ENCODE measurements around the gene NKAIN2.
"Not testable (repeated sequence)": the region's sequence is repeated elsewhere in the genome, so short reads cannot be mapped to it uniquely, and the experiment has no call there.

Gene NKAIN2

GRCh38 chr6:124433387-124434160 lies 629.9 kb downstream of the NKAIN2 start:
- no peak for DNase-seq (ENCODE audit: low read depth in 2 of 2)

GRCh38 chr6:124434421-124434820 lies 630.8 kb downstream of the NKAIN2 start:
- DNase-seq (ENCODE audit: low read depth in 2 of 2): no peak

- DNase-seq (ENCODE audit: low read depth in 2 of 2): no peak
Observed at GRCh38 chr6:124436803-124437202, 633.1 kb downstream of the NKAIN2 start.

- DNase-seq (ENCODE audit: low read depth in 2 of 2): no peak
Observed at GRCh38 chr6:124438546-124439065, 634.9 kb downstream of the NKAIN2 start.

- no peak for DNase-seq (ENCODE audit: low read depth in 2 of 2)
Observed at GRCh38 chr6:124441450-124441849, 637.8 kb downstream of the NKAIN2 start.

- no peak for DNase-seq (ENCODE audit: low read depth in 2 of 2)
Observed at GRCh38 chr6:124443541-124443940, 639.9 kb downstream of the NKAIN2 start.

GRCh38 chr6:124445581-124445980 lies 641.9 kb downstream of the NKAIN2 start:
- DNase-seq (ENCODE audit: low read depth in 2 of 2): no peak

GRCh38 chr6:124446961-124447360 lies 643.3 kb downstream of the NKAIN2 start:
- no peak for DNase-seq (ENCODE audit: low read depth in 2 of 2)

GRCh38 chr6:124459268-124459667 lies 655.6 kb downstream of the NKAIN2 start:
- DNase-seq (ENCODE audit: low read depth in 2 of 2): no peak

- no peak for DNase-seq (ENCODE audit: low read depth in 2 of 2)
Observed at GRCh38 chr6:124462750-124463149, 659.1 kb downstream of the NKAIN2 start.

GRCh38 chr6:124463271-124463670 lies 659.6 kb downstream of the NKAIN2 start:
- DNase-seq (ENCODE audit: low read depth in 2 of 2): no peak

GRCh38 chr6:124464600-124464999 lies 660.9 kb downstream of the NKAIN2 start:
- DNase-seq (ENCODE audit: low read depth in 2 of 2): not testable (repeated sequence)

- DNase-seq (ENCODE audit: low read depth in 2 of 2): no peak
Observed at GRCh38 chr6:124466949-124467348, 663.3 kb downstream of the NKAIN2 start.

GRCh38 chr6:124467366-124467765 lies 663.7 kb downstream of the NKAIN2 start:
- no peak for DNase-seq (ENCODE audit: low read depth in 2 of 2)

- DNase-seq (ENCODE audit: low read depth in 2 of 2): no peak
Observed at GRCh38 chr6:124470803-124471202, 667.1 kb downstream of the NKAIN2 start.

GRCh38 chr6:124475176-124475575 lies 671.5 kb downstream of the NKAIN2 start:
- DNase-seq (ENCODE audit: low read depth in 2 of 2): no peak

GRCh38 chr6:124478906-124479305 lies 675.2 kb downstream of the NKAIN2 start:
- no peak for DNase-seq (ENCODE audit: low read depth in 2 of 2)

- no peak for DNase-seq (ENCODE audit: low read depth in 2 of 2)
Observed at GRCh38 chr6:124479991-124480430, 676.3 kb downstream of the NKAIN2 start.

GRCh38 chr6:124482071-124482491 lies 678.4 kb downstream of the NKAIN2 start:
- no peak for DNase-seq (ENCODE audit: low read depth in 2 of 2)

- no peak for DNase-seq (ENCODE audit: low read depth in 2 of 2)
Observed at GRCh38 chr6:124487623-124488431, 684.2 kb downstream of the NKAIN2 start.

- no peak for DNase-seq (ENCODE audit: low read depth in 2 of 2)
Observed at GRCh38 chr6:124490122-124490521, 686.5 kb downstream of the NKAIN2 start.

- no peak for DNase-seq (ENCODE audit: low read depth in 2 of 2)
Observed at GRCh38 chr6:124493259-124493658, 689.6 kb downstream of the NKAIN2 start.

Data from stimulated activated CD8-positive, alpha-beta memory T cell treated with anti-CD3 and anti-CD28 coated beads, Interleukin-7, amount 100 ng/mL, for 1 hour (primary cell).